HepG2 (cell line): ENCODE results near the gene ABCC3. TPM values are rescaled to one million over a fixed set of nuclear protein-coding genes. Genes with fewer than 3 reads are reported as not detected.

Experiments used
- CEBPG ChIP-seq: IDR thresholded peaks from 2 replicates; pipeline ENCODE4 v1.6.1; 2016
- CENPT ChIP-seq: sonication (generic); formaldehyde crosslinking; IDR thresholded peaks from 2 replicates; pipeline ENCODE4 v1.8.0; 2022; ENCODE audit warnings: low read depth, mild to moderate bottlenecking, moderate library complexity, missing genetic modification reagents
- DMTF1 ChIP-seq: sonication (generic); formaldehyde crosslinking; IDR thresholded peaks from 2 replicates; pipeline ENCODE4 v1.4.0; 2020; ENCODE audit warnings: mild to moderate bottlenecking, missing genetic modification reagents
- FOXA3 ChIP-seq: IDR thresholded peaks from 2 replicates; pipeline ENCODE4 v1.6.1; 2016; ENCODE audit warnings: missing genetic modification reagents, missing compliant biosample characterization
- GLMP ChIP-seq: sonication (generic); formaldehyde crosslinking; IDR thresholded peaks from 2 replicates; pipeline ENCODE4 v1.9.0; 2021; ENCODE audit warnings: missing genetic modification reagents, mild to moderate bottlenecking, borderline replicate concordance
- HMG20B ChIP-seq: conservative IDR thresholded peaks from 2 replicates; pipeline ENCODE4 v1.6.1; 2016; ENCODE audit warnings: missing genetic modification reagents, missing compliant biosample characterization
- HOXA3 ChIP-seq: sonication (generic); formaldehyde crosslinking; IDR thresholded peaks from 2 replicates; pipeline ENCODE4 v1.5.0; 2020; ENCODE audit warnings: missing genetic modification reagents
- HOXA9 ChIP-seq: sonication (generic); formaldehyde crosslinking; IDR thresholded peaks from 2 replicates; pipeline ENCODE4 v1.8.1; 2022; ENCODE audit warnings: missing genetic modification reagents, mild to moderate bottlenecking, moderate library complexity, borderline replicate concordance
- KLF13 ChIP-seq: sonication (generic); formaldehyde crosslinking; IDR thresholded peaks from 2 replicates; pipeline ENCODE4 v1.4.0; 2020; ENCODE audit warnings: mild to moderate bottlenecking, missing genetic modification reagents
- MIER3 ChIP-seq: IDR thresholded peaks from 2 replicates; pipeline ENCODE4 v1.6.1; 2016; ENCODE audit warnings: missing compliant biosample characterization, borderline replicate concordance
- NAIF1 ChIP-seq: sonication (generic); formaldehyde crosslinking; IDR thresholded peaks from 2 replicates; pipeline ENCODE4 v1.5.0; 2020; ENCODE audit warnings: mild to moderate bottlenecking, missing genetic modification reagents, borderline replicate concordance
- NCOA5 ChIP-seq: sonication (generic); formaldehyde crosslinking; IDR thresholded peaks from 2 replicates; pipeline ENCODE4 v1.4.0; 2020; ENCODE audit warnings: missing genetic modification reagents
- PAF1 ChIP-seq: IDR thresholded peaks from 2 replicates; pipeline ENCODE4 v1.6.1; 2016; ENCODE audit warnings: missing genetic modification reagents, missing compliant biosample characterization
- RBM22 ChIP-seq: fragments of 200-400 bp; formaldehyde crosslinking; optimal IDR thresholded peaks from 2 replicates; pipeline ENCODE3; 2017; ENCODE audit warnings: mild to moderate bottlenecking, low read length, moderate library complexity
- SNAPC2 ChIP-seq: sonication (generic); formaldehyde crosslinking; IDR thresholded peaks from 2 replicates; pipeline ENCODE4 v1.8.1; 2022; ENCODE audit warnings: mild to moderate bottlenecking, missing genetic modification reagents
- TRAFD1 ChIP-seq: sonication (generic); formaldehyde crosslinking; IDR thresholded peaks from 2 replicates; pipeline ENCODE4 v1.5.1; 2020; ENCODE audit warnings: missing genetic modification reagents, mild to moderate bottlenecking, borderline replicate concordance
- ZBED4 ChIP-seq: sonication (generic); formaldehyde crosslinking; IDR thresholded peaks from 2 replicates; pipeline ENCODE4 v1.4.0; 2020; ENCODE audit warnings: missing genetic modification reagents, borderline replicate concordance
- ZNF30 ChIP-seq: sonication (generic); formaldehyde crosslinking; IDR thresholded peaks from 2 replicates; pipeline ENCODE4 v1.5.0; 2020; ENCODE audit warnings: mild to moderate bottlenecking, missing genetic modification reagents
- ZNF326 ChIP-seq: sonication (generic); formaldehyde crosslinking; IDR thresholded peaks from 2 replicates; pipeline ENCODE4 v1.4.0; 2020; ENCODE audit warnings: missing genetic modification reagents, borderline replicate concordance
- ZNF775 ChIP-seq: sonication (generic); formaldehyde crosslinking; IDR thresholded peaks from 2 replicates; pipeline ENCODE4 v1.4.0; 2020; ENCODE audit warnings: missing genetic modification reagents, mild to moderate bottlenecking, moderate library complexity, borderline replicate concordance
- ZSCAN25 ChIP-seq: sonication (generic); formaldehyde crosslinking; IDR thresholded peaks from 2 replicates; pipeline ENCODE4 v1.8.0; 2022; ENCODE audit warnings: mild to moderate bottlenecking, missing genetic modification reagents
- polyA plus RNA-seq, 8 experiments: library from polyadenylated mRNA; depleted of rRNA in 3 of 8; stranded (reverse) in 7 of 8; unstranded in 1 of 8; fragments of >200 nt; fragmentation: Illumina TruSeq in 4 of 8; extraction: Trizol in 4 of 8; gene quantifications; 2 replicates each; pipeline versions ENCODE4 v1.2.1 to v1.2.3, GENCODE V29; 2011 to 2016; ENCODE audit warnings: low read depth in 4 of 8, missing spikeins in 1 of 8, mixed read lengths in 1 of 8; ENCODE audit not compliant: insufficient read depth in 1 of 8
- total RNA-seq, 5 experiments: library from RNA; depleted of rRNA; stranded (reverse); fragments of >200 nt; fragmentation: Illumina TruSeq; extraction: Trizol; gene quantifications; 2 replicates each; pipeline ENCODE4 v1.2.3, GENCODE V29; 2016; ENCODE audit warnings: low read depth in 1 of 5

Gene ABCC3
- total and polyA plus RNA-seq, 2 of the 13 experiments (the other 11 are each of a cell fraction or from before 2014, with no cell fraction given), result 25.2 to 50.7 TPM

- TF ChIP-seq ZBED4 (CRISPR knock-in tag) (0 out of 2 replicates have a peak, but pooled peaks have one; percentile 64), DMTF1 (CRISPR knock-in tag) (no peak), FOXA3 (peak; percentile 99), MIER3 (CRISPR knock-in tag) (peak; percentile 97), KLF13 (CRISPR knock-in tag) (no peak), NCOA5 (CRISPR knock-in tag) (no peak), PAF1 (no peak), ZNF30 (CRISPR knock-in tag) (no peak), CENPT (no peak; the same call in 1 of the 2 replicates), GLMP (CRISPR knock-in tag) (no peak), NAIF1 (CRISPR knock-in tag) (peak; percentile 92), HOXA3 (peak; percentile 93), CEBPG (CRISPR knock-in tag) (peak; percentile 86), TRAFD1 (CRISPR knock-in tag) (peak; percentile 99), HOXA9 (CRISPR knock-in tag) (no peak), RBM22 (no peak), ZSCAN25 (peak; percentile 89), SNAPC2 (peak; percentile 90; the same call in 1 of the 2 replicates), ZNF775 (CRISPR knock-in tag) (peak; percentile 91; the same call in 1 of the 2 replicates), HMG20B (CRISPR knock-in tag) (peak; percentile 78), ZNF326 (no peak)
Measured at GRCh38 chr17:50684612-50685333, 50.1 kb downstream of the ABCC3 start (continued).
